DOHH2 (cell line): ENCODE measurements around the gene HEBP2.

Experiments
- EZH2phosphoT487 ChIP-seq: fragments of 200-600 bp; sonication (generic); IDR thresholded peaks from 2 replicates; pipeline ENCODE4 v1.6.1; 2017; ENCODE audit warnings: borderline replicate concordance, mild to moderate bottlenecking, antibody characterized with exemption, low read length, moderate library complexity, mixed read lengths
- TF ChIP-seq, protein P1 (sequence below): fragments of 200-600 bp; sonication (generic); IDR thresholded peaks from one replicate; pipeline ENCODE4 v1.5.1; 2014; ENCODE audit warnings: antibody characterized with exemption, mild to moderate bottlenecking, low read depth, low read length; ENCODE audit not compliant: poor library complexity, severe bottlenecking

DNA sequence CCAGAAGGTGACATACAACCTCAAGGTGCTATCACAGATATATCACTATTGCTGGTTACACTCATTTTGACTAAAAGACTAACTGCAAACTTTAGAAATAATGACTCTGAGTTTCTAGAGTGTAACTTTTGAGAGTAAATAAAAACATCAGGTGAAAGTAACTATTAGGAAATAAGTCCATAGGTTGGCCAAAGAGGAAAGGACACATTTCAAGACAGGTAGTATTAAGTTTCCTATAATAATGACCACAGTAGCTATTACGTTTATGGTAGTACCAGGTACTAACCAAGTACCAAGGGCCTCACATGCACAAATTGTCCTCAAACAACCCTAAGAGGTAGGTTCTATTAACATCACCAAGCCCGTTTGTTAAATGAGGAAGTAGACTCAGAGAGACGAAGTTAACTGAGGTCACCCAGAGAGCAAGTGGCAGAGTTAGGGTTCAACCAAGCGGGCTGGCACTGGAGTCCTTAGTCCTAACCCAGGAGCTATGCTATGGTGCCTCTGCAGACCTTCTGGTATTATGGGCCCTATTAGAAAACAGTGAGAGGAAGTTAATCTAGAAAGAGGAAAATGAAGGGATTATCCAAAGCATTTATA is 36.8 kb downstream of the HEBP2 start:
- TF ChIP-seq, protein P1, sequence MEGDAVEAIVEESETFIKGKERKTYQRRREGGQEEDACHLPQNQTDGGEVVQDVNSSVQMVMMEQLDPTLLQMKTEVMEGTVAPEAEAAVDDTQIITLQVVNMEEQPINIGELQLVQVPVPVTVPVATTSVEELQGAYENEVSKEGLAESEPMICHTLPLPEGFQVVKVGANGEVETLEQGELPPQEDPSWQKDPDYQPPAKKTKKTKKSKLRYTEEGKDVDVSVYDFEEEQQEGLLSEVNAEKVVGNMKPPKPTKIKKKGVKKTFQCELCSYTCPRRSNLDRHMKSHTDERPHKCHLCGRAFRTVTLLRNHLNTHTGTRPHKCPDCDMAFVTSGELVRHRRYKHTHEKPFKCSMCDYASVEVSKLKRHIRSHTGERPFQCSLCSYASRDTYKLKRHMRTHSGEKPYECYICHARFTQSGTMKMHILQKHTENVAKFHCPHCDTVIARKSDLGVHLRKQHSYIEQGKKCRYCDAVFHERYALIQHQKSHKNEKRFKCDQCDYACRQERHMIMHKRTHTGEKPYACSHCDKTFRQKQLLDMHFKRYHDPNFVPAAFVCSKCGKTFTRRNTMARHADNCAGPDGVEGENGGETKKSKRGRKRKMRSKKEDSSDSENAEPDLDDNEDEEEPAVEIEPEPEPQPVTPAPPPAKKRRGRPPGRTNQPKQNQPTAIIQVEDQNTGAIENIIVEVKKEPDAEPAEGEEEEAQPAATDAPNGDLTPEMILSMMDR, result no peak
- TF ChIP-seq EZH2phosphoT487, result no peak
